CD4-positive, alpha-beta T cell (primary cell): ENCODE results near the gene PTPRN2. TPM values are rescaled to one million over a fixed set of nuclear protein-coding genes. Genes with fewer than 3 reads are reported as not detected.

Source experiments
- ATAC-seq: fragments of 200-7000 bp; cut with Tn5 transposase; one replicate; pipeline ENCODE4 v1.10.0; 2022; ENCODE audit warnings: mild to moderate bottlenecking; ENCODE audit not compliant: poor library complexity
- CTCF ChIA-PET: fragments of 350-600 bp; sonication (Branson Sonifier 250); formaldehyde crosslinking; loops from one replicate; lab custom pipeline; 2021; ENCODE audit warnings: antibody characterized with exemption, inconsistent platforms; lab: Charles Lee
- POLR2A ChIA-PET: fragments of 350-600 bp; sonication (Branson Sonifier 250); formaldehyde crosslinking; loops from one replicate; lab custom pipeline; 2021; ENCODE audit warnings: antibody characterized with exemption, inconsistent platforms; lab: Charles Lee
- DNase-seq, 14 experiments: peaks; one replicate each; pipeline ENCODE4 v3.0.0-alpha.2; 2013 to 2020; ENCODE audit warnings: mixed read lengths in 2 of 14
- H3K27ac ChIP-seq, 2 donors: one replicate each; pipeline versions ENCODE4 v1.5.1 to v1.7.0; 2013; ENCODE audit warnings: low read length in 2 of 2, low read depth in 1 of 2, mild to moderate bottlenecking in 1 of 2
- H3K27me3 ChIP-seq, 2 experiments: 1 replicate in 1 of 2; 2 replicates in 1 of 2; pipeline versions ENCODE4 v1.6.1 to v1.7.0; 2013; ENCODE audit warnings: low read length in 2 of 2, control low read depth in 1 of 2, mild to moderate bottlenecking in 1 of 2, moderate library complexity in 1 of 2; ENCODE audit not compliant: insufficient read depth in 2 of 2, control insufficient read depth in 1 of 2
- H3K36me3 ChIP-seq: one replicate; pipeline ENCODE4 v1.6.1; 2013; ENCODE audit warnings: low read length, control low read depth; ENCODE audit not compliant: insufficient read depth
- H3K4me1 ChIP-seq: one replicate; pipeline ENCODE4 v1.6.1; 2013; ENCODE audit warnings: low read length, control low read depth; ENCODE audit not compliant: insufficient read depth
- H3K4me3 ChIP-seq: one replicate; pipeline ENCODE4 v1.5.1; 2013; ENCODE audit warnings: mild to moderate bottlenecking, low read length, moderate library complexity
- H3K9me3 ChIP-seq, 2 experiments: 1 replicate in 1 of 2; 2 replicates in 1 of 2; pipeline versions ENCODE4 v1.6.1 to v1.7.0; 2013; ENCODE audit warnings: low read length in 2 of 2, mild to moderate bottlenecking in 2 of 2, control low read depth in 1 of 2, moderate library complexity in 1 of 2; ENCODE audit not compliant: control insufficient read depth in 1 of 2, insufficient read depth in 1 of 2
- H3K27ac Mint-ChIP-seq: one replicate; pipeline ENCODE4 v1.8.0; 2020; ENCODE audit warnings: mixed read lengths
- H3K27me3 Mint-ChIP-seq: one replicate; pipeline ENCODE4 v1.8.0; 2021; ENCODE audit warnings: mixed read lengths
- H3K36me3 Mint-ChIP-seq: one replicate; pipeline ENCODE4 v1.8.0; 2021; ENCODE audit warnings: low read depth, mixed read lengths
- H3K4me1 Mint-ChIP-seq: one replicate; pipeline ENCODE4 v1.8.0; 2021; ENCODE audit warnings: low read depth, mixed read lengths
- H3K4me3 Mint-ChIP-seq: one replicate; pipeline ENCODE4 v1.8.0; 2020; ENCODE audit warnings: mild to moderate bottlenecking, mixed read lengths
- H3K9me3 Mint-ChIP-seq: one replicate; pipeline ENCODE4 v1.8.0; 2020; ENCODE audit warnings: mixed read lengths
- CTCF ChIP-seq: fragments of 200-600 bp; IDR thresholded peaks from one replicate; pipeline ENCODE4 v1.8.0; 2022; ENCODE audit warnings: antibody characterized with exemption, mild to moderate bottlenecking
- intact Hi-C, 2 experiments: fragments of 100-400 bp; cut with DNase I in 1 of 2; cut with micrococcal nuclease in 1 of 2; formaldehyde crosslinking; loops; one replicate each; pipeline versions ENCODE4 v1.15.1 to v1.9.0; 2023 to 2025; cut with DNase I, micrococcal nuclease
- total RNA-seq, 174 experiments: library from RNA in 2 of 174; stranded (reverse) in 2 of 174; gene quantifications; one replicate each; pipeline ENCODE4 v1.2.3 and lab custom pipeline; 2021 to 2026

Gene PTPRN2
- total RNA-seq, 2 experiments from 2014 or later = 0.34 to 0.44 TPM

GRCh38 chr7:157556642-157556944, 1031.0 kb downstream of the PTPRN2 start:
- no peak for ATAC-seq
- Histone ChIP-seq H3K27ac (no peak overlapping the region), H3K27me3 (no peaks in the 10 kb centered on the region), H3K36me3 (no peaks in the 10 kb centered on the region), H3K9me3 (no peaks in the 10 kb centered on the region), H3K4me1 (no peaks in the 10 kb centered on the region), H3K4me3 (no peak overlapping the region)
- H3K9me3 Mint-ChIP-seq = no peaks in the 10 kb centered on the region
- H3K27ac Mint-ChIP-seq = no peak overlapping the region
- intact Hi-C loops = no loop called here
- H3K4me1 Mint-ChIP-seq = no peaks in the 10 kb centered on the region
- CTCF ChIA-PET = no interaction called here
- H3K36me3 Mint-ChIP-seq = no peaks in the 10 kb centered on the region
- TF ChIP-seq CTCF = no peak
- H3K4me3 Mint-ChIP-seq = no peak overlapping the region
- H3K27me3 Mint-ChIP-seq = no peaks in the 10 kb centered on the region
- POLR2A ChIA-PET = no interaction called here
- no peak for DNase-seq

GRCh38 chr7:157555944-157556641, 1031.5 kb downstream of the PTPRN2 start:
- no peaks in the 10 kb centered on the region for H3K4me1 ChIP-seq
- ATAC-seq = no peak
- H3K4me3 ChIP-seq = no peak overlapping the region
- no peak overlapping the region for H3K27ac ChIP-seq
- peak in 1 of 14 experiments; percentile 11 for DNase-seq
- TF ChIP-seq CTCF = no peak
- H3K9me3 ChIP-seq = no peaks in the 10 kb centered on the region
- no peaks in the 10 kb centered on the region for H3K27me3 ChIP-seq
- Mint-ChIP-seq H3K9me3 (no peaks in the 10 kb centered on the region), H3K27me3 (no peaks in the 10 kb centered on the region), H3K27ac (no peak overlapping the region), H3K36me3 (no peaks in the 10 kb centered on the region), H3K4me1 (no peaks in the 10 kb centered on the region), H3K4me3 (no peak overlapping the region)
- intact Hi-C loops = no loop called here
- ChIA-PET CTCF (no interaction called here), POLR2A (no interaction called here)
- no peaks in the 10 kb centered on the region for H3K36me3 ChIP-seq

GRCh38 chr7:157555313-157555712, 1032.3 kb downstream of the PTPRN2 start:
- H3K9me3 ChIP-seq = peaks cover 0 to 3% of the 10 kb centered on the region in 2 experiments
- DNase-seq (peak in 1 of 14 experiments; percentile 14), ATAC-seq (no peak)
- CTCF ChIA-PET = no interaction called here
- Mint-ChIP-seq H3K9me3 (no peaks in the 10 kb centered on the region), H3K4me1 (no peaks in the 10 kb centered on the region), H3K36me3 (no peaks in the 10 kb centered on the region), H3K4me3 (no peak overlapping the region), H3K27ac (no peak overlapping the region), H3K27me3 (no peaks in the 10 kb centered on the region)
- no peak overlapping the region for H3K4me3 ChIP-seq
- TF ChIP-seq CTCF = no peak
- H3K27me3 ChIP-seq = no peaks in the 10 kb centered on the region
- H3K4me1 ChIP-seq = no peaks in the 10 kb centered on the region
- no peaks in the 10 kb centered on the region for H3K36me3 ChIP-seq
- intact Hi-C loops = no loop called here
- POLR2A ChIA-PET = no interaction called here
- H3K27ac ChIP-seq = no peak overlapping the region
